ENCODE data around the gene GTF3C2. TPM values are rescaled to one million over a fixed set of nuclear protein-coding genes. Genes with fewer than 3 reads are reported as not detected.

Gene GTF3C2
- total RNA-seq (2022; extraction: Qiagen RNA extraction; ENCODE audit: low read depth), result 55.1 to 68.3 TPM (median 62.9 TPM) in 5 replicates

GRCh38 chr2:27356382-27357181 lies at the start of gene GTF3C2:
GTF3C2 (minus strand) TSS chr2:27356764; CDS start chr2:27343554, 13,210 bp downstream.

GRCh38 chr2:27380626-27381545 lies 24.3 kb upstream of the GTF3C2 start, which contains the start of gene ZNF513:
ZNF513 (minus strand) TSS chr2:27380734; CDS start chr2:27380526, 208 bp downstream.

GRCh38 chr2:27370026-27370815 lies 13.7 kb upstream of the GTF3C2 start, which contains the start of the genes EIF2B4 and SNX17:
EIF2B4 (minus strand) TSS chr2:27370338; CDS start chr2:27370314, 24 bp downstream.
SNX17 (plus strand) TSS chr2:27370616; CDS start chr2:27370744, 128 bp downstream.

GRCh38 chr2:27322766-27323595 lies 33.6 kb downstream of the GTF3C2 start, which contains the start of gene MPV17:
MPV17 (minus strand) TSS chr2:27323097; CDS start chr2:27322517, 580 bp downstream.

GRCh38 chr2:27308359-27308881 lies 48.1 kb downstream of the GTF3C2 start, which contains the start of gene UCN:
UCN (minus strand) TSS chr2:27308445; CDS start chr2:27307895, 550 bp downstream.

GRCh38 chr2:27281855-27282559 lies 74.6 kb downstream of the GTF3C2 start, which contains the start of gene TRIM54:
TRIM54 (plus strand) TSS chr2:27282429; CDS start chr2:27282732, 303 bp downstream.

Other genes starting within 250 kb of the GTF3C2 start
- 7.3 to 9.3 TPM (median 8.3 TPM) in 5 replicates for gene CGREF1, start 237.6 kb downstream of the GTF3C2 start, total RNA-seq (2022; extraction: Qiagen RNA extraction; ENCODE audit: low read depth)
- 0.75 to 1.5 TPM (median 1.3 TPM) in 5 replicates for gene ABHD1, start 232.9 kb downstream of the GTF3C2 start, total RNA-seq (2022; extraction: Qiagen RNA extraction; ENCODE audit: low read depth)
- gene PREB, start 222.1 kb downstream of the GTF3C2 start, total RNA-seq (2022; extraction: Qiagen RNA extraction; ENCODE audit: low read depth), result 46.4 to 65.5 TPM (median 62.6 TPM) in 5 replicates
- not detected in 5 replicates for gene PRR30, start 217.4 kb downstream of the GTF3C2 start, total RNA-seq (2022; extraction: Qiagen RNA extraction; ENCODE audit: low read depth)
- not detected in 5 replicates for gene TCF23, start 207.8 kb downstream of the GTF3C2 start, total RNA-seq (2022; extraction: Qiagen RNA extraction; ENCODE audit: low read depth)
- gene ATRAID, start 144.7 kb downstream of the GTF3C2 start, total RNA-seq (2022; extraction: Qiagen RNA extraction; ENCODE audit: low read depth), result 207 to 224 TPM (median 215 TPM) in 5 replicates
- gene SLC5A6, start 144.5 kb downstream of the GTF3C2 start, total RNA-seq (2022; extraction: Qiagen RNA extraction; ENCODE audit: low read depth), result 64.9 to 70.5 TPM (median 69.7 TPM) in 5 replicates
- gene CAD, start 139.4 kb downstream of the GTF3C2 start, total RNA-seq (2022; extraction: Qiagen RNA extraction; ENCODE audit: low read depth), result 50.1 to 70.8 TPM (median 60.1 TPM) in 5 replicates
- 2.5 to 3.8 TPM (median 3.8 TPM) in 5 replicates for gene SLC30A3, start 93.7 kb downstream of the GTF3C2 start, total RNA-seq (2022; extraction: Qiagen RNA extraction; ENCODE audit: low read depth)
- gene DNAJC5G, start 81.3 kb downstream of the GTF3C2 start, total RNA-seq (2022; extraction: Qiagen RNA extraction; ENCODE audit: low read depth), result not detected in 5 replicates
- 0.46 to 0.95 TPM (median 0.48 TPM) in 5 replicates for gene TRIM54, start 74.3 kb downstream of the GTF3C2 start, total RNA-seq (2022; extraction: Qiagen RNA extraction; ENCODE audit: low read depth)
- gene UCN, start 48.3 kb downstream of the GTF3C2 start, total RNA-seq (2022; extraction: Qiagen RNA extraction; ENCODE audit: low read depth), result 0.71 to 2.2 TPM (median 1.8 TPM) in 5 replicates
- 69.2 to 99.8 TPM (median 85.7 TPM) in 5 replicates for gene MPV17, start 33.7 kb downstream of the GTF3C2 start, total RNA-seq (2022; extraction: Qiagen RNA extraction; ENCODE audit: low read depth)
- gene EIF2B4, start 13.6 kb upstream of the GTF3C2 start, total RNA-seq (2022; extraction: Qiagen RNA extraction; ENCODE audit: low read depth), result 52.9 to 65.7 TPM (median 58.5 TPM) in 5 replicates
- 126 to 150 TPM (median 142 TPM) in 5 replicates for gene SNX17, start 13.9 kb upstream of the GTF3C2 start, total RNA-seq (2022; extraction: Qiagen RNA extraction; ENCODE audit: low read depth)
- gene ZNF513, start 24.0 kb upstream of the GTF3C2 start, total RNA-seq (2022; extraction: Qiagen RNA extraction; ENCODE audit: low read depth), result 9.6 to 15.2 TPM (median 13.8 TPM) in 5 replicates
- gene PPM1G, start 52.8 kb upstream of the GTF3C2 start, total RNA-seq (2022; extraction: Qiagen RNA extraction; ENCODE audit: low read depth), result 171 to 187 TPM (median 176 TPM) in 5 replicates
- 125 to 139 TPM (median 132 TPM) in 5 replicates for gene NRBP1, start 71.9 kb upstream of the GTF3C2 start, total RNA-seq (2022; extraction: Qiagen RNA extraction; ENCODE audit: low read depth)
- 0.66 to 1.1 TPM (median 0.73 TPM) in 5 replicates for gene KRTCAP3, start 85.6 kb upstream of the GTF3C2 start, total RNA-seq (2022; extraction: Qiagen RNA extraction; ENCODE audit: low read depth)
- gene IFT172, start 133.0 kb upstream of the GTF3C2 start, total RNA-seq (2022; extraction: Qiagen RNA extraction; ENCODE audit: low read depth), result 6.9 to 9.3 TPM (median 8.3 TPM) in 5 replicates
- gene FNDC4, start 138.4 kb upstream of the GTF3C2 start, total RNA-seq (2022; extraction: Qiagen RNA extraction; ENCODE audit: low read depth), result 2.1 to 5.5 TPM (median 4.2 TPM) in 5 replicates
- 0.17 to 0.62 TPM (median 0.42 TPM) in 4 of 5 replicates, not detected in the other for gene GCKR, start 140.1 kb upstream of the GTF3C2 start, total RNA-seq (2022; extraction: Qiagen RNA extraction; ENCODE audit: low read depth)
- 13.5 to 19.0 TPM (median 17.1 TPM) in 5 replicates for gene ZNF512, start 226.3 kb upstream of the GTF3C2 start, total RNA-seq (2022; extraction: Qiagen RNA extraction; ENCODE audit: low read depth)